ENCODE data around the gene TMEM97.

DNA sequence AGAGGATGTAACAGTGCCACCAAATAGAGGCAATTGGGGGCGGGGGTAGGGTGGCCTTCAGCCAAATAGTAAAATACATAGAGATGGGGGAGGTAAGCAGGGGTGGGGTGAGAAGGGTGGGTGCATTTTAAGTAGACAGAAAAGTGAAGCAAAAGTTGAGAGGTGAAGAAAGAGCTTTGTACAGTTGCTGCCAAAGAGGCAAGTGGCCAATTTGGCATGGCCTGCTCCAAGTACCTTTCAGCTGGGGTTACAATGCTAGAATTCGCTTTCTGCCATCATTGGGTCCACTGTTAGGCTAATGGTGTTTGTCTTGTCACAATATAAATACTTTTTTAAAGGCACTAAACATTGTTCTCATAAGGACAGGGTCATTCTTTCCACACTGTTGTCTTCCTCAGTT, 5.2 kb upstream of the TMEM97 start:
- TF ChIP-seq EP300 (conservative IDR thresholded peaks at IDR 0.05; ENCODE audit: poor library complexity, severe bottlenecking) (no peak), RAD21 (conservative IDR thresholded peaks at IDR 0.05) (no peak)
- TF ChIP-seq, protein P1, sequence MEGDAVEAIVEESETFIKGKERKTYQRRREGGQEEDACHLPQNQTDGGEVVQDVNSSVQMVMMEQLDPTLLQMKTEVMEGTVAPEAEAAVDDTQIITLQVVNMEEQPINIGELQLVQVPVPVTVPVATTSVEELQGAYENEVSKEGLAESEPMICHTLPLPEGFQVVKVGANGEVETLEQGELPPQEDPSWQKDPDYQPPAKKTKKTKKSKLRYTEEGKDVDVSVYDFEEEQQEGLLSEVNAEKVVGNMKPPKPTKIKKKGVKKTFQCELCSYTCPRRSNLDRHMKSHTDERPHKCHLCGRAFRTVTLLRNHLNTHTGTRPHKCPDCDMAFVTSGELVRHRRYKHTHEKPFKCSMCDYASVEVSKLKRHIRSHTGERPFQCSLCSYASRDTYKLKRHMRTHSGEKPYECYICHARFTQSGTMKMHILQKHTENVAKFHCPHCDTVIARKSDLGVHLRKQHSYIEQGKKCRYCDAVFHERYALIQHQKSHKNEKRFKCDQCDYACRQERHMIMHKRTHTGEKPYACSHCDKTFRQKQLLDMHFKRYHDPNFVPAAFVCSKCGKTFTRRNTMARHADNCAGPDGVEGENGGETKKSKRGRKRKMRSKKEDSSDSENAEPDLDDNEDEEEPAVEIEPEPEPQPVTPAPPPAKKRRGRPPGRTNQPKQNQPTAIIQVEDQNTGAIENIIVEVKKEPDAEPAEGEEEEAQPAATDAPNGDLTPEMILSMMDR (IDR thresholded peaks at IDR 0.05; ENCODE audit: poor library complexity, severe bottlenecking) = no peak
- TF ChIP-seq, protein P2, sequence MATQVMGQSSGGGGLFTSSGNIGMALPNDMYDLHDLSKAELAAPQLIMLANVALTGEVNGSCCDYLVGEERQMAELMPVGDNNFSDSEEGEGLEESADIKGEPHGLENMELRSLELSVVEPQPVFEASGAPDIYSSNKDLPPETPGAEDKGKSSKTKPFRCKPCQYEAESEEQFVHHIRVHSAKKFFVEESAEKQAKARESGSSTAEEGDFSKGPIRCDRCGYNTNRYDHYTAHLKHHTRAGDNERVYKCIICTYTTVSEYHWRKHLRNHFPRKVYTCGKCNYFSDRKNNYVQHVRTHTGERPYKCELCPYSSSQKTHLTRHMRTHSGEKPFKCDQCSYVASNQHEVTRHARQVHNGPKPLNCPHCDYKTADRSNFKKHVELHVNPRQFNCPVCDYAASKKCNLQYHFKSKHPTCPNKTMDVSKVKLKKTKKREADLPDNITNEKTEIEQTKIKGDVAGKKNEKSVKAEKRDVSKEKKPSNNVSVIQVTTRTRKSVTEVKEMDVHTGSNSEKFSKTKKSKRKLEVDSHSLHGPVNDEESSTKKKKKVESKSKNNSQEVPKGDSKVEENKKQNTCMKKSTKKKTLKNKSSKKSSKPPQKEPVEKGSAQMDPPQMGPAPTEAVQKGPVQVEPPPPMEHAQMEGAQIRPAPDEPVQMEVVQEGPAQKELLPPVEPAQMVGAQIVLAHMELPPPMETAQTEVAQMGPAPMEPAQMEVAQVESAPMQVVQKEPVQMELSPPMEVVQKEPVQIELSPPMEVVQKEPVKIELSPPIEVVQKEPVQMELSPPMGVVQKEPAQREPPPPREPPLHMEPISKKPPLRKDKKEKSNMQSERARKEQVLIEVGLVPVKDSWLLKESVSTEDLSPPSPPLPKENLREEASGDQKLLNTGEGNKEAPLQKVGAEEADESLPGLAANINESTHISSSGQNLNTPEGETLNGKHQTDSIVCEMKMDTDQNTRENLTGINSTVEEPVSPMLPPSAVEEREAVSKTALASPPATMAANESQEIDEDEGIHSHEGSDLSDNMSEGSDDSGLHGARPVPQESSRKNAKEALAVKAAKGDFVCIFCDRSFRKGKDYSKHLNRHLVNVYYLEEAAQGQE (IDR thresholded peaks at IDR 0.05; ENCODE audit: borderline replicate concordance) = no peak

Measured in neural cell (in vitro differentiated cells).